MCF 10A (cell line): ENCODE results near the gene MYZAP. TPM values are rescaled to one million over a fixed set of nuclear protein-coding genes. Genes with fewer than 3 reads are reported as not detected.

ENCODE experiments used
- BruUV-seq: library from RNA; stranded (reverse); fragments of 400-500 nt; replicated peaks from 2 replicates; lab custom pipeline; 2021; lab: Mats Ljungman, UMichigan
- CTCF ChIA-PET: fragments of 300-600 bp; sonication (Branson Sonifier 250); formaldehyde crosslinking; extraction: SDS; loops from one replicate; lab custom pipeline; 2021; ENCODE audit warnings: antibody characterized with exemption, inconsistent platforms; lab: Yijun Ruan, JAX
- POLR2A ChIA-PET: fragments of 300-600, 350-650 bp; sonication (Branson Sonifier 250); formaldehyde crosslinking; extraction: SDS; loops from one replicate; lab custom pipeline; 2020; ENCODE audit warnings: antibody characterized with exemption, inconsistent platforms; lab: Yijun Ruan, JAX
- DNase-seq: peaks from one replicate; pipeline ENCODE4 v3.0.0-alpha.2; 2018; ENCODE audit not compliant: unreplicated experiment
- H3K27ac Mint-ChIP-seq: one replicate; pipeline ENCODE4 v1.8.0; 2022; ENCODE audit warnings: mild to moderate bottlenecking, low read depth, mixed read lengths; ENCODE audit not compliant: unreplicated experiment
- H3K27me3 Mint-ChIP-seq: one replicate; pipeline ENCODE4 v1.8.0; 2022; ENCODE audit warnings: mixed read lengths; ENCODE audit not compliant: insufficient read depth, unreplicated experiment
- H3K36me3 Mint-ChIP-seq: one replicate; pipeline ENCODE4 v1.8.0; 2022; ENCODE audit warnings: mild to moderate bottlenecking, moderate library complexity, mixed read lengths; ENCODE audit not compliant: insufficient read depth, unreplicated experiment
- H3K4me1 Mint-ChIP-seq: one replicate; pipeline ENCODE4 v1.8.0; 2022; ENCODE audit warnings: mixed read lengths; ENCODE audit not compliant: insufficient read depth, unreplicated experiment
- H3K4me3 Mint-ChIP-seq: one replicate; pipeline ENCODE4 v1.8.0; 2022; ENCODE audit warnings: mild to moderate bottlenecking, moderate library complexity, mixed read lengths; ENCODE audit not compliant: unreplicated experiment
- H3K9me3 Mint-ChIP-seq: one replicate; pipeline ENCODE4 v1.8.0; 2022; ENCODE audit warnings: mixed read lengths; ENCODE audit not compliant: unreplicated experiment
- intact Hi-C: fragments of 100-400 bp; cut with micrococcal nuclease; formaldehyde crosslinking; loops from 2 replicates; pipeline ENCODE4 v1.14.1; 2022
- total RNA-seq: library from RNA; stranded (reverse); gene quantifications from 2 replicates; pipeline ENCODE4 v1.2.3, GENCODE V29; 2022
- TF ChIP-seq, protein P1 (sequence below): fragments of 200-600 bp; IDR thresholded peaks from one replicate; pipeline ENCODE4 v1.8.0; 2022; ENCODE audit warnings: antibody characterized with exemption, mild to moderate bottlenecking; ENCODE audit not compliant: unreplicated experiment

MYZAP gene
- total RNA-seq, 1 experiment from 2014 or later: 1.3 TPM

DNA sequence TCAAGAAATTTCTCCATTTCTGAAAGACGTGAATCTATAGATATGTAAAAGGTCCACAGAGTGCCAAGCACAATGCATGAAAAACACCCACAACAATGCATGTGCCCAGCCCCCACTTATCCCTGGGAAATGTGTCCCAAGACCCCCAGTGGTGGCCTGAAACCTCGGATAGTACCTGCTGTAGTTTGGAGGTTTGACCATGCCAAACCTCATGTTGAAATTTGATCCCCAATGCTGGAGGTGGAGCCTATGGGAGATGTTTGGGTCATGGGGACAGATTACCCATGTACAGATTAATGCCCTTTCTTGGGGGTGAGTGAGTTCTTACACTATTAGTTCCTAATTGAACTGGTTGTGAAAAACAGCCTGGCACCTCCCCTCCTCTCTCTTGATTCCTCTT lies 21.4 kb upstream of the MYZAP start:
- no TSS peak for BruUV-seq
- Mint-ChIP-seq H3K27me3 (no peaks in the 10 kb centered on the region), H3K36me3 (no peaks in the 10 kb centered on the region), H3K4me1 (peaks cover 30% of the 10 kb centered on the region), H3K27ac (peak overlapping the region; percentile 89), H3K4me3 (no peak overlapping the region), H3K9me3 (no peaks in the 10 kb centered on the region)
- POLR2A ChIA-PET: no interaction called here
- intact Hi-C loops: no loop called here
- TF ChIP-seq, protein P1, sequence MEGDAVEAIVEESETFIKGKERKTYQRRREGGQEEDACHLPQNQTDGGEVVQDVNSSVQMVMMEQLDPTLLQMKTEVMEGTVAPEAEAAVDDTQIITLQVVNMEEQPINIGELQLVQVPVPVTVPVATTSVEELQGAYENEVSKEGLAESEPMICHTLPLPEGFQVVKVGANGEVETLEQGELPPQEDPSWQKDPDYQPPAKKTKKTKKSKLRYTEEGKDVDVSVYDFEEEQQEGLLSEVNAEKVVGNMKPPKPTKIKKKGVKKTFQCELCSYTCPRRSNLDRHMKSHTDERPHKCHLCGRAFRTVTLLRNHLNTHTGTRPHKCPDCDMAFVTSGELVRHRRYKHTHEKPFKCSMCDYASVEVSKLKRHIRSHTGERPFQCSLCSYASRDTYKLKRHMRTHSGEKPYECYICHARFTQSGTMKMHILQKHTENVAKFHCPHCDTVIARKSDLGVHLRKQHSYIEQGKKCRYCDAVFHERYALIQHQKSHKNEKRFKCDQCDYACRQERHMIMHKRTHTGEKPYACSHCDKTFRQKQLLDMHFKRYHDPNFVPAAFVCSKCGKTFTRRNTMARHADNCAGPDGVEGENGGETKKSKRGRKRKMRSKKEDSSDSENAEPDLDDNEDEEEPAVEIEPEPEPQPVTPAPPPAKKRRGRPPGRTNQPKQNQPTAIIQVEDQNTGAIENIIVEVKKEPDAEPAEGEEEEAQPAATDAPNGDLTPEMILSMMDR: no peak
- CTCF ChIA-PET: interaction anchor here (1.0 kb wide), 1 partner anchor 41 kb away, joined by 4 read pairs; no protein-coding TSS in a partner anchor
- DNase-seq: no peak

DNA sequence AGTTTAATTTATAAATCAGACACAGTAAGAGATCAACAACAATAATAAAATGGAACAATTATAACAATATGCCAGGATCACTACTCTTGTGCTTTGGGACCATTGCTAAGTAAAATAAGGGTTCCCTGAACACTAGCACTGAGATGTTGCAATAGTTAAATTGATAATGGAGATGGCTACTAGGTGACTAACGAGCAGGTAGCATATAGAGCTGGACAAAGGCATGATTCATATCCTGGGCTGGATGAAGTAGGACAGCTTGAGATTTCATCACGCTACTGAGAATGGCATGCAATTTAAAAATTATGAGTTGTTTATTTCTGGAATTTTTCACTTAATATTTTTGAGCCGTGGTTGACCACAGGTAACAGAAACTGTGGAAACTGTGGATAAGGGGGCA lies 20.7 kb upstream of the MYZAP start:
- TF ChIP-seq, protein P1: no peak
- H3K27ac Mint-ChIP-seq: peak overlapping the region; percentile 89
- no TSS peak for BruUV-seq
- H3K9me3 Mint-ChIP-seq: no peaks in the 10 kb centered on the region
- intact Hi-C loops: no loop called here
- CTCF ChIA-PET: interaction anchor here (0.7 to 1.0 kb wide), 3 partner anchors 40 to 44 kb away, joined by 4 to 6 read pairs (median 5); no protein-coding TSS in a partner anchor
- no peaks in the 10 kb centered on the region for H3K27me3 Mint-ChIP-seq
- H3K4me1 Mint-ChIP-seq: peaks cover 27% of the 10 kb centered on the region
- DNase-seq: peak; percentile 89
- H3K36me3 Mint-ChIP-seq: no peaks in the 10 kb centered on the region
- H3K4me3 Mint-ChIP-seq: no peak overlapping the region
- POLR2A ChIA-PET: interaction anchor here (0.6 to 2.1 kb wide), 6 partner anchors 19 to 1070 kb away, joined by 3 to 26 read pairs (median 4); partner anchors contain the start of gene POLR2M

DNA sequence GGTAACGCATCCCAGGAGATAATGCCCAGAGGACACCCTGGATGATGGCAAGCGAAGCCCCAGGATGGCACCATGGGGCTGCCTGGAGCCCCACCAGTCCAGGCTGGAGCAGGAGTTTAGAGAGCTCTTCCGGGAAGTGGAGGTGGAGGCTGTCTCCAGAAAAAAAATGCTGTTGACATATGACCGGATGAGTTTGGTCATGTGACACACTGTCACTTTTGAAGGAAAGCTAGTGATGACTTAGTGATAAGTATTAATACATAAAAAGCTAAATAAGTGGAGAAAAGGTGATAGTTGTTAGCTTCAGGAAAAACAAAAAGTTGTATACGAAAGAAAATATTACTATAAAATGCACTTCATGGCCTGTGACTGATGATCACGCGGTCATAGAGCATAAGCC lies 20.0 kb upstream of the MYZAP start:
- Mint-ChIP-seq H3K4me3 (no peak overlapping the region), H3K9me3 (no peaks in the 10 kb centered on the region), H3K36me3 (no peaks in the 10 kb centered on the region), H3K4me1 (peaks cover 27% of the 10 kb centered on the region), H3K27ac (peak overlapping the region; percentile 89), H3K27me3 (no peaks in the 10 kb centered on the region)
- DNase-seq: no peak
- TF ChIP-seq, protein P1: no peak
- ChIA-PET POLR2A (interaction anchor here (1.0 to 2.1 kb wide), 5 partner anchors 19 to 1069 kb away, joined by 3 to 26 read pairs (median 5); partner anchors contain the start of gene POLR2M), CTCF (interaction anchor here (0.9 to 1.1 kb wide), 4 partner anchors 10 to 610 kb away, joined by 3 to 8 read pairs (median 4); no protein-coding TSS in a partner anchor)
- no TSS peak for BruUV-seq
- intact Hi-C loops: no loop called here

DNA sequence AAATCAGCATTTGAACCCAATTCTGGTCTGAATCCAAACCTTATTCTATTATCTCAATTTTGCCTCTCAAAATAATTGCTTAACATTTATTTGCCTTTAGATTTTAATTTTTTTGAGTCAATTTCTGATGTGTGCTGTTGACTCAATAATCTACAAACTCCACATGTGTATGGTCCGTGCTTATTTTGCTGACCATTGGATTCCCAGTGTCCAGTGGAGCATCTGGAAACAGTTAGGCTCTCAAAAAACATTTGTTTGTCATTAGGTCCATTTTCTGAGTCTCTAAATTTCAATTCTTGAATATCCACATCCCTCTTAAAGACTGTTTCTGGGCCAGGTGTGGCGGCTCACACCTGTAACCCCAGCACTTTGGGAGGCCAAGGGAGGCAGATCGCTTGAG lies 19.2 kb upstream of the MYZAP start:
- no peaks in the 10 kb centered on the region for H3K27me3 Mint-ChIP-seq
- BruUV-seq: no TSS peak
- DNase-seq: no peak
- no peaks in the 10 kb centered on the region for H3K9me3 Mint-ChIP-seq
- no peaks in the 10 kb centered on the region for H3K36me3 Mint-ChIP-seq
- CTCF ChIA-PET: interaction anchor here (1.0 to 1.2 kb wide), 3 partner anchors 11 to 38 kb away, joined by 3 to 8 read pairs (median 3); no protein-coding TSS in a partner anchor
- no peak overlapping the region for H3K4me3 Mint-ChIP-seq
- POLR2A ChIA-PET: interaction anchor here (1.1 to 2.1 kb wide), 3 partner anchors 25 to 134 kb away, joined by 5 to 26 read pairs (median 7); partner anchors contain the start of gene POLR2M
- peaks cover 27% of the 10 kb centered on the region for H3K4me1 Mint-ChIP-seq
- intact Hi-C loops: no loop called here
- TF ChIP-seq, protein P1: no peak
- H3K27ac Mint-ChIP-seq: no peak overlapping the region
